OCI-LY7 (cell line): ENCODE results near the gene TBL1XR1. TPM values are rescaled to one million over a fixed set of nuclear protein-coding genes. Genes with fewer than 3 reads are reported as not detected.

Source experiments
- BruUV-seq: library from RNA; stranded (reverse); fragments of 400-500 nt; replicated peaks from 2 replicates; lab custom pipeline; 2021; lab: Mats Ljungman, UMichigan
- CTCF ChIA-PET: fragments of 300-600 bp; sonication (Branson Sonifier 250); formaldehyde crosslinking; loops from one replicate; lab custom pipeline; 2022; ENCODE audit warnings: antibody characterized with exemption; ENCODE audit not compliant: unreplicated experiment; lab: Charles Lee
- POLR2A ChIA-PET: fragments of 300-600 bp; sonication (Branson Sonifier 250); formaldehyde crosslinking; loops from one replicate; lab custom pipeline; 2022; ENCODE audit warnings: antibody characterized with exemption; lab: Charles Lee
- DNase-seq: peaks from one replicate; pipeline ENCODE4 v3.0.0-alpha.2; 2015; ENCODE audit warnings: low spot score
- H2AFZ ChIP-seq: fragments of 200-600 bp; sonication (generic), shearing (Covaris generic); 2 replicates; pipeline ENCODE4 v1.6.1; 2014; ENCODE audit warnings: mild to moderate bottlenecking, antibody characterized with exemption, low read length, moderate library complexity
- H3K27ac ChIP-seq: fragments of 200-600 bp; sonication (generic); 2 replicates; pipeline ENCODE4 v1.5.1; 2014; ENCODE audit warnings: mixed run types, low read depth, mild to moderate bottlenecking, moderate library complexity, low read length, inconsistent platforms; ENCODE audit not compliant: poor library complexity, severe bottlenecking
- H3K36me3 ChIP-seq: fragments of 200-600 bp; sonication (generic); 2 replicates; pipeline ENCODE4 v1.6.1; 2014; ENCODE audit warnings: mild to moderate bottlenecking, antibody characterized with exemption, low read length, moderate library complexity, mixed read lengths; ENCODE audit not compliant: insufficient read depth
- H3K4me1 ChIP-seq: fragments of 200-600 bp; sonication (generic); 2 replicates; pipeline ENCODE4 v1.5.1; 2014; ENCODE audit warnings: mild to moderate bottlenecking, low read length; ENCODE audit not compliant: insufficient read depth, poor library complexity, severe bottlenecking
- H3K4me2 ChIP-seq: fragments of 200-600 bp; sonication (generic); 2 replicates; pipeline ENCODE4 v1.6.1; 2014; ENCODE audit warnings: mild to moderate bottlenecking, low read length
- H3K4me3 ChIP-seq: fragments of 200-600 bp; sonication (generic); 2 replicates; pipeline ENCODE4 v1.5.1; 2014; ENCODE audit warnings: mild to moderate bottlenecking, low read depth, low read length; ENCODE audit not compliant: poor library complexity, severe bottlenecking
- H3K79me2 ChIP-seq: fragments of 200-600 bp; sonication (generic); 2 replicates; pipeline ENCODE4 v1.6.1; 2016; ENCODE audit warnings: low read depth, mild to moderate bottlenecking, low read length, moderate library complexity, mixed read lengths; ENCODE audit not compliant: insufficient read depth
- H3K9me2 ChIP-seq: fragments of 200-600 bp; sonication (generic); 2 replicates; pipeline ENCODE4 v1.6.1; 2016; ENCODE audit warnings: mild to moderate bottlenecking, low read length, mixed read lengths; ENCODE audit not compliant: insufficient read depth
- H3K9me3 ChIP-seq: fragments of 200-600 bp; sonication (generic); 2 replicates; pipeline ENCODE4 v1.6.1; 2014; ENCODE audit warnings: mild to moderate bottlenecking, mixed run types, low read length, mixed read lengths
- H4K20me1 ChIP-seq: fragments of 200-600 bp; sonication (generic); 2 replicates; pipeline ENCODE4 v1.6.1; 2014; ENCODE audit warnings: mild to moderate bottlenecking, antibody characterized with exemption, low read length, moderate library complexity, mixed read lengths; ENCODE audit not compliant: insufficient read depth
- EZH2phosphoT487 ChIP-seq: fragments of 200-600 bp; sonication (generic); IDR thresholded peaks from 2 replicates; pipeline ENCODE4 v1.6.1; 2018; ENCODE audit warnings: low read depth, borderline replicate concordance, mild to moderate bottlenecking, mixed run types, antibody characterized with exemption, low read length, moderate library complexity, mixed read lengths
- intact Hi-C: fragments of 100-400 bp; cut with micrococcal nuclease; formaldehyde crosslinking; loops from one replicate; pipeline ENCODE4 v1.10.0; 2022; ENCODE audit not compliant: unreplicated experiment
- total RNA-seq, 2 experiments: library from RNA; depleted of rRNA in 1 of 2; stranded (reverse); fragments of >200 nt in 1 of 2; shearing (Covaris generic) in 1 of 2; gene quantifications; 2 replicates each; pipeline ENCODE4 v1.2.3, GENCODE V29; 2014 to 2022
- TF ChIP-seq, protein P1 (sequence below): fragments of 200-600 bp; sonication (generic); conservative IDR thresholded peaks from 2 replicates; pipeline ENCODE4 v1.5.1; 2014; ENCODE audit warnings: mild to moderate bottlenecking, antibody characterized with exemption, low read length, moderate library complexity, mixed read lengths

TBL1XR1 gene
- total RNA-seq, 2 experiments from 2014 or later: 103 to 158 TPM

DNA sequence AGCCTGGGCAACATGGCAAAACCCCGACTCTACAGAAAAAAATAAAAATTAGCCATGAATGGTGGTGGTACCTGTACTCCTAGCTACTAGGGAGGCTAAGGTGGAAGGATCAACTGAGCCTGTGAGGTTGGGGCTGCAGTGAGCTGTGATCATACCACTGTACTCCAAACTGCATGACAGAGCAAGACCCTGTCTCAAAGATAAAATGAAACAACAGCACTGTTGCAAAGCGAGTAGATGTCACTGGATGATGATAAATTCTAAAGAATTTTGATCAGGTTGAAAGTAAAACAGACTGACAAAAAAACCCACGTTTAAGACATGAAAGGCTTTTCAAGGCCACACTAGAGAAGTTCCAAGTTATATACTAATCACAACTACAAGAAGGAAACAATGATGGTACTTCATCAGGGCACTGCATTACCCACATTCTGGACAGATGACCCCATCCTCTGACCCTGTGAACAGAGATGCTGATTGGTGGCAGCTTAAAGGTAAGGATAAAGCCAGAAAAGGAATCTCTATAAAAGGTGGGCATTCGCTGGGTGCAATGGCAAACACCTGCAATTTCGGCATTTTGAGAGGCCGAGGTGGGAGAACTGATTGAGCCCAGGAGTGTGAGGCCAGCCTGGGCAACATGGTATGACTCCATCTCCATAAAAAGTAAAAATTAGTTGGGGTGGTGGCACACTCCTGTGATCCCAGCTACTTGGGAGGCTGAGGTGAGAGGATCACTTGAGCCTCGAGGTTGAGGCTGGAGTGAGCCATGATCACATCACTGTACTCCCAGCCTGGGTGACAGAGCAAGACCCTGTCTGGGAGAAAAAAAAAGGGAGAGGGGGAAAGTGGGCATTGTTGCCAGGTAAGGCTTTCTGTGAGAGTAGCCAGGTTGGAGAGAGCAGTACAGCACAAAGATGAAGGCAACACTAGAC lies 59.2 kb downstream of the TBL1XR1 start:
- TF ChIP-seq, protein P1, sequence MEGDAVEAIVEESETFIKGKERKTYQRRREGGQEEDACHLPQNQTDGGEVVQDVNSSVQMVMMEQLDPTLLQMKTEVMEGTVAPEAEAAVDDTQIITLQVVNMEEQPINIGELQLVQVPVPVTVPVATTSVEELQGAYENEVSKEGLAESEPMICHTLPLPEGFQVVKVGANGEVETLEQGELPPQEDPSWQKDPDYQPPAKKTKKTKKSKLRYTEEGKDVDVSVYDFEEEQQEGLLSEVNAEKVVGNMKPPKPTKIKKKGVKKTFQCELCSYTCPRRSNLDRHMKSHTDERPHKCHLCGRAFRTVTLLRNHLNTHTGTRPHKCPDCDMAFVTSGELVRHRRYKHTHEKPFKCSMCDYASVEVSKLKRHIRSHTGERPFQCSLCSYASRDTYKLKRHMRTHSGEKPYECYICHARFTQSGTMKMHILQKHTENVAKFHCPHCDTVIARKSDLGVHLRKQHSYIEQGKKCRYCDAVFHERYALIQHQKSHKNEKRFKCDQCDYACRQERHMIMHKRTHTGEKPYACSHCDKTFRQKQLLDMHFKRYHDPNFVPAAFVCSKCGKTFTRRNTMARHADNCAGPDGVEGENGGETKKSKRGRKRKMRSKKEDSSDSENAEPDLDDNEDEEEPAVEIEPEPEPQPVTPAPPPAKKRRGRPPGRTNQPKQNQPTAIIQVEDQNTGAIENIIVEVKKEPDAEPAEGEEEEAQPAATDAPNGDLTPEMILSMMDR: no peak
- no peak for TF ChIP-seq EZH2phosphoT487
- no peak overlapping the region for H2AFZ ChIP-seq
- BruUV-seq: no TSS peak
- CTCF ChIA-PET: no interaction called here
- no peak overlapping the region for H3K27ac ChIP-seq
- H3K79me2 ChIP-seq: peaks cover 97% of the 10 kb centered on the region
- no peak for DNase-seq
- peaks cover 14% of the 10 kb centered on the region; the same call in 1 of the 2 replicates for H3K9me3 ChIP-seq
- intact Hi-C loops: no loop called here
- H3K4me1 ChIP-seq: peaks cover 21% of the 10 kb centered on the region
- peaks cover 44% of the 10 kb centered on the region for H3K36me3 ChIP-seq
- no peak overlapping the region for H3K4me3 ChIP-seq
- H3K9me2 ChIP-seq: no peaks in the 10 kb centered on the region
- POLR2A ChIA-PET: interaction anchor here (0.6 kb wide), 1 partner anchor 67 kb away, joined by 3 read pairs; no protein-coding TSS in a partner anchor
- H4K20me1 ChIP-seq: peaks cover 16% of the 10 kb centered on the region
- H3K4me2 ChIP-seq: no peak overlapping the region

DNA sequence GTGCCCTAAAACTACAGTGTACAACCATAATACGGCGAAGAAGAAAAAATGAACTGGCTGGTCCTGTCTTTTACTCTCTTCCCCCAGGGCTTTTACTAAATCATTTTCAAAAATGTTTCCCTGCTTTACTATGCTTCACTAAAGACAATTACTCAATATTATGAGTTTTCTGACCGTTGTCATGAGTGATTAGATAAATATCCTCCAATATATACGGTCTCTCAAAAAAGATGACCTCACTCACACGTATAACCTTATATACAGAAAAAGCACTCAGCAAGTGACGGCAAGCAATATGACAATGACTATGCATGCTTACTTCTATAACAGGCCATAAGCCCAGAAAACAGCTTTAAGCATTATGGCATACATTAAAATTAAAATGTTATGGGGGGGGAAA lies 60.5 kb downstream of the TBL1XR1 start:
- Histone ChIP-seq H3K36me3 (peaks cover 54% of the 10 kb centered on the region), H3K4me2 (no peak overlapping the region), H3K9me2 (no peaks in the 10 kb centered on the region), H2AFZ (no peak overlapping the region), H3K9me3 (peaks cover 14% of the 10 kb centered on the region; the same call in 1 of the 2 replicates), H3K79me2 (peaks cover 97% of the 10 kb centered on the region), H3K27ac (no peak overlapping the region), H3K4me3 (no peak overlapping the region), H3K4me1 (peaks cover 21% of the 10 kb centered on the region), H4K20me1 (peaks cover 16% of the 10 kb centered on the region)
- TF ChIP-seq, protein P1: no peak
- TF ChIP-seq EZH2phosphoT487: no peak
- DNase-seq: no peak
- intact Hi-C loops: no loop called here
- ChIA-PET POLR2A (no interaction called here), CTCF (no interaction called here)
- no TSS peak for BruUV-seq
